Stimulated activated CD8-positive, alpha-beta memory T cell treated with anti-CD3 and anti-CD28 coated beads, Interleukin-12 subunit alpha, Interleukin-12 subunit beta, amount 100 ng/mL, for 1 hour (primary cell): ENCODE measurements around the gene UGT1A1.

ENCODE experiments used
- DNase-seq: peaks from one replicate; pipeline ENCODE4 v3.0.0-alpha.2; 2020; ENCODE audit warnings: low read depth

Gene UGT1A1

GRCh38 chr2:233817361-233817911, 57.4 kb downstream of the UGT1A1 start:
- no peak for DNase-seq

GRCh38 chr2:233817995-233818638, 58.0 kb downstream of the UGT1A1 start:
- no peak for DNase-seq

- no peak for DNase-seq
Observed at GRCh38 chr2:233818639-233819621, 58.9 kb downstream of the UGT1A1 start.

- DNase-seq = no peak
Observed at GRCh38 chr2:233819884-233820773, 60.1 kb downstream of the UGT1A1 start.

GRCh38 chr2:233820774-233821105, 60.7 kb downstream of the UGT1A1 start:
- DNase-seq = no peak

GRCh38 chr2:233821196-233821595, 61.1 kb downstream of the UGT1A1 start:
- no peak for DNase-seq

GRCh38 chr2:233821709-233822100, 61.6 kb downstream of the UGT1A1 start:
- no peak for DNase-seq

GRCh38 chr2:233822101-233822771, 62.2 kb downstream of the UGT1A1 start:
- no peak for DNase-seq
